HUDEP-2 (cell line): ENCODE results near the gene PRKD1.

Source experiments
- DNase-seq, 76 experiments: peaks; one replicate each; lab custom pipeline; 2025; ENCODE audit not compliant: unreplicated experiment in 76 of 76; lab: John Stamatoyannopoulos, UW

The PRKD1 gene

DNA sequence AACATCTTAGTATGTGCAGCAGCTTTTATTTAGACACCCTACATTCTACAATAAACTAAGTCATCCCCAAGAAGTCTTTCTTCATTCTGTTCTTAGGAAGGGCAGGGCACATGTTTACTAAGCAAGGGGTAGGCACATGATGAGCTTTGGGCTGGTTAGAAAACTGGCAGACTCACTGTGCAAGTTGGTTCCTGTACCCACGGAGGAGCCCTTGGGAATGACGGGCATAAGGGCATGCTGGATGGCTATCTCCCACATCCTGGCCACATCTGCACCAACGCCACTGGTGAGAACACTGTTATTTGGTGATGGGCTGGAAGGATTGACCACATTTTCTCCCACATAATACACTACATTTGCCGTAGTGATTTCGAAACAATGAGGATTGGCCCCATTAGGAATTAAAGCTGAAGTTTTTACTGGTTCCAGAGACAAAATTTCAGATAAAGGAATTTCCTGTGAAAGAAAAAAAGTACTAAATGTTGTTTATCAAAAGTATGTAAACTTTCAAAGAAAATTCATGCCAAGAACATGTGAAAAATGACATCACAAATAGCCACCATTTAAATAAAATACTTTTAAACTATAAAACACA is 297.0 kb downstream of the PRKD1 start:
- no peak for DNase-seq

- DNase-seq: no peak
Observed at GRCh38 chr14:29629839-29630238, 297.8 kb downstream of the PRKD1 start.

DNA sequence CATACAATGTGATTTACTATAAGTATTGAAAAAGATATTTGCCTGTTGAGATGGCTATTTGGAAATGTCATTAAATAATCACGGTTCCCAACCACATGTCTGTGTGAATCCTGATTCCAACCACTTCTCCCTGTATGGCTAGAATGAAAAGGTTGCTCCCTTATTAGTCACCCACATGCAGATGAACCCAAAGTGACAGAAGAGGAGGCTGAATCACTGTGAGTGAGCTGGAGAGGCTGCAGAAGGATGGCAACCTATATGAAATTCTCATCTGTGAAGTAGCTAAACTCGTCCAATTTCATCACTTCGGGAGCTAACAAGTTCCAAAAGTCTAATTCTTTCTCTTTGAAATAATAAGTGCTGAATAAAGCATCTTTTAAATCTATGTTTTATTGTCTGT is 300.5 kb downstream of the PRKD1 start:
- no peak for DNase-seq

- no peak for DNase-seq
Observed at GRCh38 chr14:29618323-29619067, 309.2 kb downstream of the PRKD1 start.

GRCh38 chr14:29616922-29617321 is 310.7 kb downstream of the PRKD1 start:
- no peak for DNase-seq

DNA sequence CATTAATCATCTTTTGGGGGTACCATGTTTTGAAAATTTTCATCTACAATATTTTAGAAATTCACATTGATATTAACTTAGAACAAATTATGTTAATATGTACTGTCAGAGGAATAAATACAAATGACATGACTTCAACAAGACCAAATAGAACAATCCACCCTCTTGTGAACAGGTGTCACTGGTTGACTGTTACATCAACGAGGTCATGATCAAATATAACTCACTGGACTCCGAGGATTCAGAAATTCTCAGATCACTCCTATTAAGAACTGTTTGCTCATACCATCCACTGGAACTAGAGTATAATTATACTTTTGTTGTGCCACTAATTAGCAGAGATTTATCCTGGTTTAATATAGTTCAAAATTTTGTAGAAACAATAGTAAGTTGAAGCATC is 318.8 kb downstream of the PRKD1 start:
- DNase-seq: no peak

GRCh38 chr14:29607169-29607568 is 320.5 kb downstream of the PRKD1 start:
- no peak for DNase-seq

DNA sequence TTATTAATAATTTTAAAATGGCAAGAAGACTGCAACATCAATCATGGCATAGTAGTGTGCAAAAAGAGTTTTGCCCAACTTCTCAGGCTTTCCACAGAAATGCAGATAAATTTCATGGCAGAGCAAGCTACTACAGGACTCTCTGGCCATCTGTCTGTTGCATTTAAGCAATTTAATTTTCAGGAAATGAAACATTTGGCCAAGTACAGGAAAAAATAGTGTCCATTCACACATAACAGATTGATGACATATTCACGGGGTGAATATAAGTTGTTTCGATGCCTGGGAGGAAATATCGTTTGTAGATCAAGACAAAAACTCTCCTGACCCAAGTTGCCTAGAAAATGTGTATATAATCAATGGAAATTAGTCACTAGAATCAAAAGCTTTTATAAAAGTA is 324.0 kb downstream of the PRKD1 start:
- no peak for DNase-seq

DNA sequence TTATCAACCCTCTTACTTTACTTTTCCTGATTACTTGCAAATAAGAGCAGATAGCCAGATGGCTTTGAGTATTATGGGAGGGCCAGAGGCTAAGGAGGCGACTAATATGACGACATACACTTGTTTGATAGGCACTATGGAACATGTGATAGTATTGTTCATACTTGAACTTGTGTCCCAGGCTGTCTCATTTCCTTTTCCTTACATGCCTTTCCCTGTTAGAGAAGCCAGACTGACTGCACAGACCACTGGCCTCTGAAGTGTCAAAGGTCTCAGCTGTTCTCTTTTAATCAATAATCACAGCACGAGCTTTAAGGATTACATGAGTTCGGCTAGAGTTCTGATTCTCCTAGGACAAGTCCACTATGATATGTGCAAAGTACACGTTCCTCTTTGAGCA is 326.0 kb downstream of the PRKD1 start:
- DNase-seq: no peak

DNA sequence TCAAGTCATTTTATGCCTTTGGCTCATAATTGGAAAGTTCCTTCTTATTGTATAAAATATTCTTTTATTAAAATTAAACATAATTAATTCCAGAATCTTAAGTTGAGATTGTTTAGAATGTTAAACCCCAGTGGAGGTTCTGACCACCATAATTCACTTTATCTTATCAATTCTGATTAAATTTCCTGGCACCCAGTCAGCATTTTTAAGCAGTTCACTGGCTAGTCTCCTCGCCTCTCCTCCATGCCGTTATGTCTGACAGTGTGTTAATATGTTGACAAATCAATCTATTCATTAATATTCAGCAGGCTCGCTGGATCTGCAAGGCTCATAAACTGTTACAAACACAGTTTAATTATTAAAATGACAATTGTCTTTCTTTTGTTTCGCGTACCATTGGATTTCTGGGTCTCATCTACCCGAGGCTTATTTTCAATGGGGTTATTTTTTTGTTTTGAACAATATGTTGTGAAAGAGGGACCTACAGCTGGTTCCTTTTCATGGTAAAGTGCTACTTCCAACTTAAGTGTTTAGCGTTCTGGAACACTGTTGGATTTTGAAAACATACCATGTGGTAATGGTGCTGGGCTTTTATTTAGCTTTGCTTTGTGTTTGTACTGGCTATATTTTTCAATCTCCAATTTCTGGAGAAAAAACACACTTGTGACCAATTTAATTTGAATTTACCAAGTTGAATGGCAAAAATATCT is 339.7 kb downstream of the PRKD1 start:
- no peak for DNase-seq

DNA sequence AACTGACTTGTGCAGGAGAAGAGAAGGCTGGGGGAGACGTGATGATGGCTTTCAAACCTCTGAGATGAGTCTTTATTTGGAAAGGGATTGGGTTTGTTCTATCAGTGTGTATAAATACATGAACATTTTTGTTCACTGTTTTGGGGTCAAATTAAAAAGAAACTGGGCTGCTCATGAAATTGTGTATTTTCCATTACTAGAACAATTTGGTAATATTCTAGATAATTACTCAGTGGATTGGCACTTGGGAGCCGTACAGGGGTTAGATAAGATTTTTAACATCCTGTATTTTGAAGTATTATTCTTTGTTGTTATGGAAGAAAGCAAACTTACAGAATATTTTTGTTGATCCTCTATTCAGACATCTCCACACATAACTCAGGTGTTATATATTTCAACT is 340.6 kb downstream of the PRKD1 start:
- no peak for DNase-seq

DNA sequence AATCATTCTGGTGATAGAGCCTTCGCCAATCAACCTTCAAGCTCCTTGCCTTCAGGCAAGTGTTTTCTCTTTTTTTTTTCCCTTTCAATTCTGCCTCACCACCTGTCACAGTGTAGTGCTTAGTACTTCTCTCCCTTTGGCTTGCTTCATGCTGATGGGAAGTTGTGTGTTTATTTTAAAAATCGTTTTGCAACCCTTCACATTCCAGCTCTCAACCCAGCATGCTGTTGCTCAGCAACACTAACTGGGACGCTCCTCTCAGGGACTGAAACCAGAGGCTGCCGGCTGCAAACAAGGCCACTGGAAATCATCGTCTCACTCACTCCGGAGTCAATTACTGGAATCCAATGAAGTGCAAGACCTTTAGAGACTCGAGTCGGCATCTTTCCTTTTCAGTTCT is 342.7 kb downstream of the PRKD1 start:
- DNase-seq: no peak

- no peak for DNase-seq
Observed at GRCh38 chr14:29580763-29581162, 346.9 kb downstream of the PRKD1 start.

- no peak for DNase-seq
Observed at GRCh38 chr14:29579838-29580237, 347.8 kb downstream of the PRKD1 start.

DNA sequence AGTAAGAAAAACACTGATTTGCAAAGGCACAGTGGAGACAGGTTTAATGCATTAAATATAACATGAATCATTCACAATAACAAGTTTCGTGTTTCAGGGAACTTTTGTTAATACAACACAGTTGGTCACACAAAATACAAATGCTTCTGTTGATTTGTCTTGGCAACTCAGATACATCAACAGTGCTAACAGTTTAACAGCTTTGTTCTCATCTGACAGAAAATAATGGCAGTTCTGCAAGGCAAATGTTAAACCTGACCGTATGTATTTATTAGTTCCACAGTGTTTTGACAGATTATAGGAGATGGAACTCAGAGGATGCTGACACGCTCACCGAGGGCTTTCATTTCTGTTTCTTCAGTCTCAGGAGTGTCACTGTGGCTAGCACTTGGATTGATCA is 350.7 kb downstream of the PRKD1 start:
- no peak for DNase-seq

DNA sequence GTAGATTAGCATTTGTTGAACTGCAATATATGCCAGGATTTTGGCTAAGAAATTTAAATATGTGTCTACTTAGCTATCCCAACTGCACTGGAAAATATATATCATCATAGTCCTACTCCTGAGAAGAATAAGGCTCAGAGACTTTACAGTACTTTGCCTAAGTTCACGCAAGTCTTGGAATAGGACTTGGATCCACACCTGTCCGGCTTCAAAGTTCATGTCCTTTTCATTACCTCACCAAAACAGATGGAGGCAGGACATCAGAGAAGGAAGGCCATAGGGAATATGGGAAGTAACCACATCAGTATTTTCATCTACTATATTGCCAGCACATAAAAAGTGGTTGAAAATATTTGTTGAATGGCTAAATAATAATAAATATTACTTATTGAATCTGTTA is 358.5 kb downstream of the PRKD1 start:
- no peak for DNase-seq

DNA sequence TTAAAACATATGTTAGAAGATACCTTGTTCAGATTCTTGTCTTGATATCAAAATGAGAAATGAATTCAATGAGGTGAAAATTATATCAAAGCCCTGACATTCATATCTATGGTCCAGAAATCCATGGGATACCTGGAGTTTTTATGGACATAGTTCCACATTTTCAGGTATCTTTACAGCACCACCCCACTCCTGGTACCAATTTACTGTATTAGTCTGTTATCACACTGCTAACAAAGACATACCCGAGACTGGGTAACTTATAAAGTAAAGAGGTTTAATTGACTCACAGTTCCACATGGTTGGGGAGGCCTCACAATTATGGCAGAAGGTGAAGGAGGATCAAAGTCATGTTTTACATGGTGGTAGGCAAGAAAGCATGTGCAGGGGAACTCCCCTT is 361.5 kb downstream of the PRKD1 start:
- DNase-seq: no peak

DNA sequence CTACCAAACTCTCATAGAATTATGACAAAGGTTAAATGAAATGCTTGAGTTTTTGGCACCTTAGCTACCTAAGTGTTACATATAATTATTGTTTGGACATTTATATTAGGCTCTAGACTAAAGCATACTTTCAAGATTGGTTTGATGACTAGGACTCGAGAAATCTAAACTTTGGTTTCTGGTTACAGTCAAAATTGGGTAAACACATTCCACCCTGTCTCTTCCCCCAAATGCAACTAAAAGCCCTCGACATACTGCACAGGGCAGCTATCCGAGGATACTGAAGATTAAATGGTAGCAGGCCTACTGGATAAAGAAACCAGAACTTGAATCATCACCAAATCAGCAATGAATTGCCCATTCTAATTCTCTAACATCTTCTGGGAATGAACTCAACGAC is 369.1 kb downstream of the PRKD1 start:
- DNase-seq: no peak

GRCh38 chr14:29554335-29554734 is 373.3 kb downstream of the PRKD1 start:
- DNase-seq: no peak

- DNase-seq: peak in 1 of 76 experiments; percentile 2
Observed at GRCh38 chr14:29553427-29553826, 374.2 kb downstream of the PRKD1 start.

- peak in 8 of 76 experiments; percentile 2 to 36 (median 17) for DNase-seq
Observed at GRCh38 chr14:29548948-29549370, 378.7 kb downstream of the PRKD1 start.

DNA sequence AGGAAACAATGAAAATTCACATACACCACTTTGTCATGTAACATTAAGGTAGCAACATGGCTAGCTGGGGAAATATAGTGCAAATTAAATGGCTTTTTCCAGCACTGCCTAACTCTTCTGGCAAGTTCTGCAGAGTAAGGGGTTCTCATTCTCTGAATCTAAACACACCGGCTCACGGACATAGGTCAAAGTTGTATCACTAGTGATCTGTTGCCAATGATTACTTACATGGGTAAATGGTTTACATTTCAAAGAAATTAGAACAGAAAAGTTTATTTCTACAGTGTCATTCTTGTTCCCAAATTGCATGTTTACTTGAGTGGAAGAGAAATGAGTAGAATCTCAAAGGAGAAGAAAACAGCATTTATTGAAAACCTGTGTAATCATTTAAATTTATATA is 381.9 kb downstream of the PRKD1 start:
- DNase-seq: no peak
